Mucosa of rectum (tissue), 2 donors: ENCODE measurements around the gene DNAJB5.

Source experiments
- H3K27ac ChIP-seq, 2 donors: one replicate each; pipeline ENCODE4 v1.7.0; 2013; ENCODE audit warnings: inconsistent platforms in 2 of 2, low read depth in 2 of 2, low read length in 2 of 2
- H3K27me3 ChIP-seq, 2 donors: one replicate each; pipeline ENCODE4 v1.7.0; 2013; ENCODE audit warnings: low read length in 2 of 2; ENCODE audit not compliant: control insufficient read depth in 2 of 2, insufficient read depth in 2 of 2
- H3K36me3 ChIP-seq, 2 donors: one replicate each; pipeline ENCODE4 v1.7.0; 2013; ENCODE audit warnings: low read length in 2 of 2; ENCODE audit not compliant: control insufficient read depth in 2 of 2, insufficient read depth in 2 of 2
- H3K4me1 ChIP-seq, 2 donors: one replicate each; pipeline ENCODE4 v1.7.0; 2013; ENCODE audit warnings: low read length in 2 of 2, mild to moderate bottlenecking in 1 of 2; ENCODE audit not compliant: control insufficient read depth in 2 of 2, insufficient read depth in 2 of 2
- H3K4me3 ChIP-seq, 2 donors: one replicate each; pipeline ENCODE4 v1.7.0; 2013; ENCODE audit warnings: low read length in 2 of 2
- H3K9ac ChIP-seq, 2 donors: one replicate each; pipeline ENCODE4 v1.7.0; 2013; ENCODE audit warnings: low read length in 2 of 2, low read depth in 1 of 2, mild to moderate bottlenecking in 1 of 2
- H3K9me3 ChIP-seq, 2 donors: one replicate each; pipeline ENCODE4 v1.7.0; 2013; ENCODE audit warnings: low read length in 2 of 2; ENCODE audit not compliant: control insufficient read depth in 2 of 2
- donor health status: healthy.
- donor health status: Normal muscosa, but diverticular disease.

DNAJB5 gene

GRCh38 chr9:34992376-34992951 is 2.9 kb downstream of the DNAJB5 start:
- Histone ChIP-seq H3K9ac (no peak overlapping the region), H3K27ac (peak overlapping the region; percentile 65 to 83), H3K4me3 (no peak overlapping the region)

DNA sequence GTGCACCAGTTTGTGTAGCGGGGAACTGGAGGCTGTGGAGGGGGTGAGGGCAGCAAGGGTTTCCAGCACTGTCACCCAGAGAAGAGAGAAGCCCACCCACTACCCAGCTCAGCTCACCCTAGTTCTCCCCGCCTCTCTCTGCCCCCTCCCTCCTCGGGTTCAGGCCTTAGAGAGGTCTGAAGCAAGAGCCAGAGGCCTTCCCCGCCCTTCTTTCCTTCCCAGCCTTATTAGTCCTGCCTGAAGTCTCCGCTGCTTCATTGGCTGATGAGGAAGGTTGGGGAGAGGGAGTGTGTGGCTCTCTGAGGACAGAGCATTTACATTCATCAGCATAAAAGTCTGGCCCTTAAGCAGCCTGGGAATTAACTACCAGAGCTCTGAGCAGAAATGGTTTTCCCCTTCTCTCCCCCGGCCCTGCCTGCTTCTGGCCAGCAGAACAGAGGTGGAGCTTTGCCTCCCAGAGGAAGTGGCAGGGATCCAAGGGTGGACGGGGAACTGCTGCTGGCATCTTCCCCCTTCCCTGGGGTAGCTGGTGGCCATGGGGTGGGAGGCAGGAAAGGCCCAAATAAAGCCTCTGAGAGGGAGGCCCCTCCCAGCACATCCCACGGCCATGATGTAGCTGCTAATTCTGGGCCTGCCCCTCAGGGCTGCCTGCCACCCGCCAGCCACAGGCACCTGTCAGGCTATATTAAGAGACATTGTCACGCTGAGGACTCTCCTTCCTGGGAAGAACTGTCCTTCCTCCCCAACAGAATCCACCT is 4.1 kb downstream of the DNAJB5 start:
- Histone ChIP-seq H3K9me3 (no peaks in the 10 kb centered on the region), H3K36me3 (no peaks in the 10 kb centered on the region), H3K27me3 (no peaks in the 10 kb centered on the region), H3K9ac (peak overlapping the region; percentile 0 to 8), H3K4me3 (no peak overlapping the region), H3K27ac (peak overlapping the region; percentile 65 to 83), H3K4me1 (peaks cover 14 to 16% of the 10 kb centered on the region in 2 donors)

More at GRCh38 chr9:34992376-34992951, 2.9 kb downstream of the DNAJB5 start:
- H3K9me3 ChIP-seq = no peaks in the 10 kb centered on the region
- no peaks in the 10 kb centered on the region for H3K27me3 ChIP-seq
- no peaks in the 10 kb centered on the region for H3K36me3 ChIP-seq
- peaks cover 14 to 16% of the 10 kb centered on the region in 2 donors for H3K4me1 ChIP-seq

GRCh38 chr9:34994260-34994899 is 4.8 kb downstream of the DNAJB5 start:
- Histone ChIP-seq H3K36me3 (no peaks in the 10 kb centered on the region), H3K9ac (no peak overlapping the region), H3K27me3 (no peaks in the 10 kb centered on the region), H3K4me1 (peaks cover 14 to 16% of the 10 kb centered on the region in 2 donors), H3K9me3 (no peaks in the 10 kb centered on the region), H3K27ac (peak overlapping the region; percentile 65 to 83), H3K4me3 (peak overlapping the region in 1 of 2 donors; percentile 3)

DNA sequence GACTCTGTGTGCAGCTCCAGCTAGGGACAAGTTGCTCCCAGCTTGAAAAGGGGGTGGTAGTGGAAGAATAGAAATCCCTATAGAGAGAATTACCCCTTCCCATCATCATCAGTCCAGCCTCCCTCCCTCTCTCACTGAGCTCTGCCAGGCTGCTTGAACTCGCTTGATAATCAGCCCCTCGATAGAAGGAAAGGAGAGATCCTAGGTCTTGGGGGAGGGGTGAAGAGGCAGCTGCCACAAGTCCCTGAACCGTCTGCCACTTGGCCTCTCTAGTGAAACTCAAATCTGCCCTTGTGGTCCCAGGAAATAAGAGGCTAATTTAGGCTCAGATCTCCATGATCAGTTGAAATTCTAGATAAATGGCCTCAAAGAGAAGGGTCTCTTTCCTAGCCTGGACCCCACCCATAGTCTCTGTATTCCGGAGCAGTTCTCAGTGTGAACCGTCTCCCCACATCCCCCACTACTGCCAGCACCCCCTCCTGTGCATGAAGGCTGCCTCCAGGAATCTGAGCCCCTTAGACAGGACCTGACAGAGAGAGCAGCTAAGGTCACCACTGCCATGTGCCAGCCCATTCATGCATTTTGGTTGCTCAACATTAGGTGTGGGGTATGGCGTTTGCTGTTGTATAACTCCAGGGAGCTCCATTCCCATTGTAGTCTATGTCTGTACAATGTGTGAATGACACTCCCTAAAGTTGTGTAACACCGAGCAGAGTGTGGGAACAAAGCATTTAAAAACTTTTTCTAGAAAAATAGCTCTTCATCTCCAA is 5.5 kb downstream of the DNAJB5 start:
- Histone ChIP-seq H3K4me3 (no peak overlapping the region), H3K27ac (peak overlapping the region in 1 of 2 donors; percentile 83), H3K9ac (no peak overlapping the region), H3K27me3 (no peaks in the 10 kb centered on the region), H3K36me3 (no peaks in the 10 kb centered on the region), H3K4me1 (peaks cover 13 to 15% of the 10 kb centered on the region in 2 donors), H3K9me3 (no peaks in the 10 kb centered on the region)

DNA sequence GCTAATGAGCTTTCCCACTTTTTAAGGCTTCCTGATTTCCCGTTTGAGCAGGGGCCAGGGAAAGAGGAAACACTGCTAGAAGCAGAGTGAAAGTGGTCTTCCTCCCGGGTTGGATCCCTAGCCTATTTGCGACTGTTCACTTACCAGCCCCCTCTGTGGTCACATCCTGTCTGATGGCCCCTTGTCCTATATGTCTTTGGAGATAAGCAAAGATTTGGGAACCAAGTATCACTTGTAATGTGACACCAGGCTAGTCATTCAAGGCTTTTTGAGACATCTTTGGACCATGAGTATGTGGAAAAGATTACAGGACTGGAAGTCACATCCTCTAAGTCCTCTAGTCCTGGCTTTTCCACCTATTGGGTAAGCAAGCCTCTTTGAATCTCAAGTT is 6.1 kb downstream of the DNAJB5 start:
- Histone ChIP-seq H3K27me3 (no peaks in the 10 kb centered on the region), H3K4me1 (peaks cover 9 to 10% of the 10 kb centered on the region in 2 donors), H3K4me3 (no peak overlapping the region), H3K27ac (no peak overlapping the region), H3K9ac (no peak overlapping the region), H3K36me3 (no peaks in the 10 kb centered on the region), H3K9me3 (no peaks in the 10 kb centered on the region)

GRCh38 chr9:34996181-34996904 is 6.8 kb downstream of the DNAJB5 start:
- H3K9ac ChIP-seq = no peak overlapping the region
- no peak overlapping the region for H3K27ac ChIP-seq
- no peaks in the 10 kb centered on the region for H3K27me3 ChIP-seq
- no peaks in the 10 kb centered on the region for H3K36me3 ChIP-seq
- peaks cover 9 to 10% of the 10 kb centered on the region in 2 donors for H3K4me1 ChIP-seq
- no peaks in the 10 kb centered on the region for H3K9me3 ChIP-seq
- H3K4me3 ChIP-seq = no peak overlapping the region

DNA sequence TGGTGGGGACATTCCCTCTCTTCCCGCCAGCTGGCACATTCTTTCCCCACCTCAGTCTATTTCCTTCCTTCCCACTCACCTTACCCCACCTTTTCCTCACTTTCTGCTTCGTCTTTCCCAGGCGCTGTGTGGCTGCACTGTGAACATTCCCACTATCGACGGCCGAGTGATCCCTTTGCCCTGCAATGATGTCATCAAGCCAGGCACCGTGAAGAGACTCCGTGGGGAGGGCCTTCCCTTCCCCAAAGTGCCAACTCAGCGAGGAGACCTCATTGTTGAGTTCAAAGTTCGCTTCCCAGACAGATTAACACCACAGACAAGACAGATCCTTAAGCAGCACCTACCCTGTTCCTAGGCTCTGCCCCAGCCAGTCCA is 7.3 kb downstream of the DNAJB5 start:
- Histone ChIP-seq H3K27ac (no peak overlapping the region), H3K4me1 (peaks cover 7 to 8% of the 10 kb centered on the region in 2 donors), H3K4me3 (no peak overlapping the region), H3K36me3 (no peaks in the 10 kb centered on the region), H3K9ac (no peak overlapping the region), H3K9me3 (no peaks in the 10 kb centered on the region), H3K27me3 (no peaks in the 10 kb centered on the region)

GRCh38 chr9:34997379-34997781 is 7.8 kb downstream of the DNAJB5 start:
- no peaks in the 10 kb centered on the region for H3K36me3 ChIP-seq
- H3K4me3 ChIP-seq = no peak overlapping the region
- no peaks in the 10 kb centered on the region for H3K9me3 ChIP-seq
- no peaks in the 10 kb centered on the region for H3K27me3 ChIP-seq
- H3K9ac ChIP-seq = no peak overlapping the region
- no peak overlapping the region for H3K27ac ChIP-seq
- H3K4me1 ChIP-seq = peaks cover 3 to 7% of the 10 kb centered on the region in 2 donors

DNA sequence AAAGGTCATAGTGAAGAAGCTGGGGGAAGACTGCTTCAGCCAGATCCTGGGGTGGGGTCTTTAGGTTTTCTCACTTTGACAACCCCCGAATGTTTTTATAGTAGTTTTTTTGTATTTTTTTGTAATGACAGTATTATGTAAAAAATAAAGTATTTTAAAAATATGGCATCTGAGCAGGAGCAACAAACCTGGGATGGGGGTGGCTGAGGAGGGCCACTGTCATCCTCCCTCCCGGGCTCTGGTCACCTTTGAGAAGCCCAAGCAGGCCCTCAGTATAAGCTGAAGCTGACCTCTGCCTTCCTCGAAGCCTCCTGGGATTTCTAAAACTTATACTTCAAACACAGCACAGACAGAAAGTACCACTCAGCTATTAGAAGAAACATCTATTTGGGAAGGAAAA is 8.7 kb downstream of the DNAJB5 start:
- H3K36me3 ChIP-seq = no peaks in the 10 kb centered on the region
- no peak overlapping the region for H3K9ac ChIP-seq
- no peak overlapping the region for H3K4me3 ChIP-seq
- no peak overlapping the region for H3K27ac ChIP-seq
- no peaks in the 10 kb centered on the region for H3K27me3 ChIP-seq
- H3K4me1 ChIP-seq = peaks cover 1 to 3% of the 10 kb centered on the region in 2 donors
- no peaks in the 10 kb centered on the region for H3K9me3 ChIP-seq
